K562 (cell line): ENCODE data around the gene LIMS1. TPM values are rescaled to one million over a fixed set of nuclear protein-coding genes. Genes with fewer than 3 reads are reported as not detected.

Source experiments
- BRD4 ChIP-seq: fragments of 200-600 bp; sonication (generic); IDR thresholded peaks from 2 replicates; pipeline ENCODE4 v1.6.1; 2017; ENCODE audit warnings: inconsistent platforms
- GTF2A2 ChIP-seq: IDR thresholded peaks from 2 replicates; pipeline ENCODE4 v1.6.1; 2016; ENCODE audit warnings: mild to moderate bottlenecking, missing genetic modification characterization, missing compliant biosample characterization
- GTF3C2 ChIP-seq: IDR thresholded peaks from 3 replicates; pipeline ENCODE4 v1.6.1; 2011; ENCODE audit warnings: borderline replicate concordance, mild to moderate bottlenecking, moderate library complexity; ENCODE audit not compliant: insufficient read length; ENCODE audit errors: extremely low read depth
- KLF16 ChIP-seq: IDR thresholded peaks from 2 replicates; pipeline ENCODE4 v1.6.1; 2016; ENCODE audit warnings: antibody characterized with exemption
- MXD1 ChIP-seq: fragments of 250-450 bp; sonication (Bioruptor Pico); IDR thresholded peaks from 2 replicates; pipeline ENCODE4 v1.8.0; 2021; ENCODE audit warnings: borderline replicate concordance, mild to moderate bottlenecking, moderate library complexity; ENCODE audit not compliant: poor library complexity, severe bottlenecking
- NCOA1 ChIP-seq: fragments of 450-650 bp; IDR thresholded peaks from 2 replicates; pipeline ENCODE4 v1.6.1; 2016; ENCODE audit warnings: low read depth
- POLR2H ChIP-seq: IDR thresholded peaks from 2 replicates; pipeline ENCODE4 v1.6.1; 2016; ENCODE audit warnings: missing genetic modification characterization, low read depth, mild to moderate bottlenecking, control low read depth, missing compliant biosample characterization, moderate library complexity
- RAD21 ChIP-seq, 2 experiments: fragments of 250-450 bp in 1 of 2; fragments of 450-650 bp in 1 of 2; sonication (Bioruptor Pico) in 1 of 2; formaldehyde crosslinking in 1 of 2; IDR thresholded peaks in 1 of 2; conservative IDR thresholded peaks in 1 of 2; 2 replicates each; pipeline versions ENCODE4 v1.4.0 to v1.8.0; 2020 to 2022; ENCODE audit warnings: mild to moderate bottlenecking in 2 of 2, moderate library complexity in 1 of 2
- REST ChIP-seq, 2 experiments: fragments of 450-650 bp; formaldehyde crosslinking in 1 of 2; IDR thresholded peaks; 2 replicates each; pipeline versions ENCODE4 v1.4.0 to v1.6.1; 2014 to 2020; ENCODE audit warnings: mild to moderate bottlenecking in 2 of 2, borderline replicate concordance in 1 of 2, low read depth in 1 of 2
- polyA plus RNA-seq, 8 experiments: library from polyadenylated mRNA; depleted of rRNA in 4 of 8; stranded (reverse) in 5 of 8; unstranded in 3 of 8; fragments of >200 nt; fragmentation: Nextera tagmentation in 2 of 8; fragmentation: Illumina TruSeq in 1 of 8; extraction: Ambion mirVana in 2 of 8; extraction: Trizol in 1 of 8; gene quantifications; 2 replicates each; pipeline versions ENCODE4 v1.2.1 to v1.2.3, GENCODE V29; 2011 to 2014; ENCODE audit warnings: inconsistent platforms in 1 of 8, missing spikeins in 1 of 8
- total RNA-seq, 7 experiments: library from RNA; depleted of rRNA in 6 of 7; stranded (reverse); fragments of >200 nt in 6 of 7; fragmentation: Illumina TruSeq in 2 of 7; extraction: Trizol in 2 of 7; gene quantifications; 2 replicates each; pipeline versions ENCODE4 v1.2.1 to v1.2.3, GENCODE V29; 2011 to 2021; ENCODE audit warnings: low replicate concordance in 1 of 7
- TF ChIP-seq, protein P1 (sequence below): sonication (generic); IDR thresholded peaks from 2 replicates; pipeline ENCODE4 v1.6.1; 2016
- TF ChIP-seq, protein P2 (sequence below): fragments of 200-400 bp; formaldehyde crosslinking; IDR thresholded peaks from 2 replicates; pipeline ENCODE4 v1.6.1; 2017; ENCODE audit warnings: mild to moderate bottlenecking, low read depth, low read length, moderate library complexity

LIMS1 gene
- total and polyA plus RNA-seq, 9 of the 15 experiments (the other 6 are each of a cell fraction or from before 2014, with no cell fraction given): 52.8 to 134 (median 81.0) TPM

DNA sequence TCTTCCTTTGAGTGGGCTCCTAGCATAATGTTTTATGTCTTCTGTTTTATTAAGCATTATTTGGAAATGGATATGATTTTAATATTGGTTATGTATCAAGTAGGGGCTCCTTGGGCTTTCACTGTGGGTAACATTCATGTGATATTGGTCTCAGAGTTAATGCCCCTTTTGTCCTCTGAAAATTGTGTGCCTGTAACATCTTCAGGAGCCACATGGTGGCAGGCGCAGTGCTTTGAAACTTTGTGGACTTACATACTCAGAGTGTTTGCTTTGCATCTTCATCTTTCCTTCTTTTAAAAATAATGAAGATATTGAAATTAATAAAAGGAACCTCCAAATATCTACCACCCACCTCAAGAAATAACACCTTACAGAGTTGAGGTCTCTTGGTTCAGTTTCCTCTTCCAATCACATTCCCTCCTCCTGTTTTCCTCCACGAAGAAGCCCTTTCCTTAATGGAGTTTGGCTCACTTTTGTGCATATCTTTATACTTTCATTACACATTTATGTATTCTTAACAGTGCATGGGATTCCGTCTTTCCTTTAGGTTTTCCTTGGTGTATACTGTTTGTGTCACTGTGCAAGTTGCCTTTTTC is 73.5 kb downstream of the LIMS1 start (continued):
- TF ChIP-seq REST (IDR thresholded peaks at IDR 0.05; ENCODE audit: borderline replicate concordance): peak; percentile 78
- no peak for TF ChIP-seq REST (CRISPR knock-in tag; IDR thresholded peaks at IDR 0.05; ENCODE audit: low read depth)
- no peak for TF ChIP-seq MXD1 (CRISPR knock-in tag)
- no peak for TF ChIP-seq POLR2H (tag)
- peak; percentile 36; the same call in 1 of the 2 replicates for TF ChIP-seq KLF16
- TF ChIP-seq NCOA1: no peak
- no peak for TF ChIP-seq GTF3C2
- no peak for TF ChIP-seq GTF2A2 (tag)
- peak; percentile 76 to 82 for TF ChIP-seq RAD21 (CRISPR knock-in tag; conservative IDR thresholded peaks at IDR 0.05 in 1 of 2, IDR thresholded peaks at IDR 0.05 in 1 of 2)
- TF ChIP-seq, protein P1, sequence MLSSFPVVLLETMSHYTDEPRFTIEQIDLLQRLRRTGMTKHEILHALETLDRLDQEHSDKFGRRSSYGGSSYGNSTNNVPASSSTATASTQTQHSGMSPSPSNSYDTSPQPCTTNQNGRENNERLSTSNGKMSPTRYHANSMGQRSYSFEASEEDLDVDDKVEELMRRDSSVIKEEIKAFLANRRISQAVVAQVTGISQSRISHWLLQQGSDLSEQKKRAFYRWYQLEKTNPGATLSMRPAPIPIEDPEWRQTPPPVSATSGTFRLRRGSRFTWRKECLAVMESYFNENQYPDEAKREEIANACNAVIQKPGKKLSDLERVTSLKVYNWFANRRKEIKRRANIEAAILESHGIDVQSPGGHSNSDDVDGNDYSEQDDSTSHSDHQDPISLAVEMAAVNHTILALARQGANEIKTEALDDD: 0 out of 2 replicates have a peak, but pooled peaks have one; percentile 43
- TF ChIP-seq, protein P2, sequence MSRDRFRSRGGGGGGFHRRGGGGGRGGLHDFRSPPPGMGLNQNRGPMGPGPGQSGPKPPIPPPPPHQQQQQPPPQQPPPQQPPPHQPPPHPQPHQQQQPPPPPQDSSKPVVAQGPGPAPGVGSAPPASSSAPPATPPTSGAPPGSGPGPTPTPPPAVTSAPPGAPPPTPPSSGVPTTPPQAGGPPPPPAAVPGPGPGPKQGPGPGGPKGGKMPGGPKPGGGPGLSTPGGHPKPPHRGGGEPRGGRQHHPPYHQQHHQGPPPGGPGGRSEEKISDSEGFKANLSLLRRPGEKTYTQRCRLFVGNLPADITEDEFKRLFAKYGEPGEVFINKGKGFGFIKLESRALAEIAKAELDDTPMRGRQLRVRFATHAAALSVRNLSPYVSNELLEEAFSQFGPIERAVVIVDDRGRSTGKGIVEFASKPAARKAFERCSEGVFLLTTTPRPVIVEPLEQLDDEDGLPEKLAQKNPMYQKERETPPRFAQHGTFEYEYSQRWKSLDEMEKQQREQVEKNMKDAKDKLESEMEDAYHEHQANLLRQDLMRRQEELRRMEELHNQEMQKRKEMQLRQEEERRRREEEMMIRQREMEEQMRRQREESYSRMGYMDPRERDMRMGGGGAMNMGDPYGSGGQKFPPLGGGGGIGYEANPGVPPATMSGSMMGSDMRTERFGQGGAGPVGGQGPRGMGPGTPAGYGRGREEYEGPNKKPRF: no peak
- TF ChIP-seq BRD4: no peak
